ENCODE measurements around the gene SPN.

The SPN gene

GRCh38 chr16:29710227-29711219, 47.5 kb downstream of the SPN start:
- intact Hi-C loops (cut with DNase I; ENCODE audit: low total_unique reads): no loop called here
- TF ChIP-seq CTCF (IDR thresholded peaks at IDR 0.05): peak; percentile 44 to 67
- H3K27ac ChIP-seq: no peak overlapping the region
- no peaks in the 10 kb centered on the region for H3K36me3 ChIP-seq
- H3K4me3 ChIP-seq: no peak overlapping the region
- H3K9me3 ChIP-seq: no peaks in the 10 kb centered on the region
- DNase-seq: no peak
- no peaks in the 10 kb centered on the region for H3K27me3 ChIP-seq
- H3K4me1 ChIP-seq: no peaks in the 10 kb centered on the region

GRCh38 chr16:29712809-29713208, 49.8 kb downstream of the SPN start:
- H3K27ac ChIP-seq: no peak overlapping the region
- no peak overlapping the region for H3K4me3 ChIP-seq
- no peaks in the 10 kb centered on the region for H3K4me1 ChIP-seq
- H3K36me3 ChIP-seq: no peaks in the 10 kb centered on the region
- no peak for TF ChIP-seq CTCF (IDR thresholded peaks at IDR 0.05)
- no peak for DNase-seq
- H3K9me3 ChIP-seq: no peaks in the 10 kb centered on the region
- intact Hi-C loops (cut with DNase I; ENCODE audit: low total_unique reads): no loop called here
- H3K27me3 ChIP-seq: no peaks in the 10 kb centered on the region

- no peak overlapping the region for H3K27ac ChIP-seq
- intact Hi-C loops (cut with DNase I; ENCODE audit: low total_unique reads): no loop called here
- no peak for DNase-seq
- H3K4me1 ChIP-seq: no peaks in the 10 kb centered on the region
- no peaks in the 10 kb centered on the region for H3K9me3 ChIP-seq
- no peak for TF ChIP-seq CTCF (IDR thresholded peaks at IDR 0.05)
- no peaks in the 10 kb centered on the region for H3K27me3 ChIP-seq
- no peaks in the 10 kb centered on the region for H3K36me3 ChIP-seq
- no peak overlapping the region for H3K4me3 ChIP-seq
Observed at GRCh38 chr16:29714396-29714795, 51.3 kb downstream of the SPN start.

GRCh38 chr16:29714972-29715371, 51.9 kb downstream of the SPN start:
- no peak overlapping the region for H3K4me3 ChIP-seq
- DNase-seq: no peak
- intact Hi-C loops (cut with DNase I; ENCODE audit: low total_unique reads): no loop called here
- no peaks in the 10 kb centered on the region for H3K27me3 ChIP-seq
- no peak overlapping the region for H3K27ac ChIP-seq
- no peaks in the 10 kb centered on the region for H3K4me1 ChIP-seq
- H3K9me3 ChIP-seq: no peaks in the 10 kb centered on the region
- no peaks in the 10 kb centered on the region for H3K36me3 ChIP-seq
- TF ChIP-seq CTCF (IDR thresholded peaks at IDR 0.05): no peak

GRCh38 chr16:29717113-29717512, 54.1 kb downstream of the SPN start:
- intact Hi-C loops (cut with DNase I; ENCODE audit: low total_unique reads): no loop called here
- Histone ChIP-seq H3K9me3 (no peaks in the 10 kb centered on the region), H3K36me3 (no peaks in the 10 kb centered on the region), H3K4me1 (peaks cover 0 to 3% (median 0%) of the 10 kb centered on the region in 4 donors), H3K27me3 (no peaks in the 10 kb centered on the region), H3K27ac (no peak overlapping the region), H3K4me3 (no peak overlapping the region)
- no peak for DNase-seq
- no peak for TF ChIP-seq CTCF (IDR thresholded peaks at IDR 0.05)
